DND-41 (cell line): ENCODE results near the gene SORT1.

Experiments
- ATAC-seq: fragments of 200-7000 bp; cut with Tn5 transposase; 3 replicates; pipeline ENCODE4 v1.9.1; 2021; ENCODE audit warnings: low read depth; ENCODE audit not compliant: insufficient read depth
- DNase-seq: peaks from one replicate; pipeline ENCODE4 v3.0.0-alpha.2; 2020
- H2AFZ ChIP-seq: 2 replicates; pipeline ENCODE4 v1.6.0; 2012; ENCODE audit warnings: low read depth, low read length
- H3K27ac ChIP-seq: 2 replicates; pipeline ENCODE4 v1.5.1; 2012; ENCODE audit warnings: low read length, inconsistent platforms
- H3K27me3 ChIP-seq: fragments of 200-600 bp; sonication (generic); 2 replicates; pipeline ENCODE4 v1.6.0; 2012; ENCODE audit warnings: low read length, mild to moderate bottlenecking, inconsistent platforms; ENCODE audit not compliant: insufficient read depth, poor library complexity
- H3K36me3 ChIP-seq: 2 replicates; pipeline ENCODE4 v1.5.1; 2012; ENCODE audit warnings: low read length, inconsistent platforms; ENCODE audit not compliant: insufficient read depth
- H3K4me1 ChIP-seq: 2 replicates; pipeline ENCODE4 v1.5.1; 2012; ENCODE audit warnings: mild to moderate bottlenecking, low read length; ENCODE audit not compliant: insufficient read depth
- H3K4me2 ChIP-seq: 2 replicates; pipeline ENCODE4 v1.6.0; 2012; ENCODE audit warnings: mild to moderate bottlenecking, moderate library complexity, low read length, inconsistent platforms; ENCODE audit not compliant: insufficient read depth
- H3K4me3 ChIP-seq, 2 experiments: fragments of 200-600 bp in 1 of 2; shearing (Covaris generic) in 1 of 2; 2 replicates each; pipeline ENCODE4 v1.5.1; 2012 to 2016; ENCODE audit warnings: inconsistent platforms in 2 of 2, low read length in 2 of 2, mild to moderate bottlenecking in 2 of 2, low read depth in 1 of 2, moderate library complexity in 1 of 2
- H3K79me2 ChIP-seq: 2 replicates; pipeline ENCODE4 v1.6.0; 2012; ENCODE audit warnings: low read length, inconsistent platforms; ENCODE audit not compliant: insufficient read depth
- H3K9ac ChIP-seq: 2 replicates; pipeline ENCODE4 v1.6.0; 2012; ENCODE audit warnings: low read depth, mild to moderate bottlenecking, inconsistent platforms, low read length, moderate library complexity
- H3K9me3 ChIP-seq: 2 replicates; pipeline ENCODE4 v1.5.1; 2012; ENCODE audit warnings: low read length, moderate library complexity, mild to moderate bottlenecking, inconsistent platforms; ENCODE audit not compliant: insufficient read depth, severe bottlenecking
- H4K20me1 ChIP-seq: 2 replicates; pipeline ENCODE4 v1.6.0; 2012; ENCODE audit warnings: low read length; ENCODE audit not compliant: insufficient read depth
- EZH2 ChIP-seq: IDR thresholded peaks from 3 replicates; pipeline ENCODE4 v1.6.1; 2012; ENCODE audit warnings: borderline replicate concordance, low read depth, mild to moderate bottlenecking, moderate library complexity, low read length, inconsistent platforms; ENCODE audit not compliant: severe bottlenecking
- TF ChIP-seq, protein P1 (sequence below): IDR thresholded peaks from 2 replicates; pipeline ENCODE4 v1.5.1; 2012; ENCODE audit warnings: borderline replicate concordance, low read length, moderate library complexity, mild to moderate bottlenecking; ENCODE audit not compliant: poor library complexity, severe bottlenecking; ENCODE audit errors: extremely low read depth

Gene SORT1

GRCh38 chr1:109361069-109361468, 36.6 kb downstream of the SORT1 start:
- no peaks in the 10 kb centered on the region for H4K20me1 ChIP-seq
- H3K4me1 ChIP-seq: no peaks in the 10 kb centered on the region
- no peaks in the 10 kb centered on the region for H3K9me3 ChIP-seq
- H2AFZ ChIP-seq: no peak overlapping the region
- no peak overlapping the region for H3K4me2 ChIP-seq
- no peak overlapping the region for H3K27ac ChIP-seq
- no peak overlapping the region for H3K4me3 ChIP-seq
- DNase-seq (no peak), ATAC-seq (no peak)
- no peaks in the 10 kb centered on the region for H3K27me3 ChIP-seq
- TF ChIP-seq EZH2: no peak
- TF ChIP-seq, protein P1, sequence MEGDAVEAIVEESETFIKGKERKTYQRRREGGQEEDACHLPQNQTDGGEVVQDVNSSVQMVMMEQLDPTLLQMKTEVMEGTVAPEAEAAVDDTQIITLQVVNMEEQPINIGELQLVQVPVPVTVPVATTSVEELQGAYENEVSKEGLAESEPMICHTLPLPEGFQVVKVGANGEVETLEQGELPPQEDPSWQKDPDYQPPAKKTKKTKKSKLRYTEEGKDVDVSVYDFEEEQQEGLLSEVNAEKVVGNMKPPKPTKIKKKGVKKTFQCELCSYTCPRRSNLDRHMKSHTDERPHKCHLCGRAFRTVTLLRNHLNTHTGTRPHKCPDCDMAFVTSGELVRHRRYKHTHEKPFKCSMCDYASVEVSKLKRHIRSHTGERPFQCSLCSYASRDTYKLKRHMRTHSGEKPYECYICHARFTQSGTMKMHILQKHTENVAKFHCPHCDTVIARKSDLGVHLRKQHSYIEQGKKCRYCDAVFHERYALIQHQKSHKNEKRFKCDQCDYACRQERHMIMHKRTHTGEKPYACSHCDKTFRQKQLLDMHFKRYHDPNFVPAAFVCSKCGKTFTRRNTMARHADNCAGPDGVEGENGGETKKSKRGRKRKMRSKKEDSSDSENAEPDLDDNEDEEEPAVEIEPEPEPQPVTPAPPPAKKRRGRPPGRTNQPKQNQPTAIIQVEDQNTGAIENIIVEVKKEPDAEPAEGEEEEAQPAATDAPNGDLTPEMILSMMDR: no peak
- peaks cover 15% of the 10 kb centered on the region for H3K36me3 ChIP-seq
- no peak overlapping the region for H3K9ac ChIP-seq
- no peaks in the 10 kb centered on the region for H3K79me2 ChIP-seq

DNA sequence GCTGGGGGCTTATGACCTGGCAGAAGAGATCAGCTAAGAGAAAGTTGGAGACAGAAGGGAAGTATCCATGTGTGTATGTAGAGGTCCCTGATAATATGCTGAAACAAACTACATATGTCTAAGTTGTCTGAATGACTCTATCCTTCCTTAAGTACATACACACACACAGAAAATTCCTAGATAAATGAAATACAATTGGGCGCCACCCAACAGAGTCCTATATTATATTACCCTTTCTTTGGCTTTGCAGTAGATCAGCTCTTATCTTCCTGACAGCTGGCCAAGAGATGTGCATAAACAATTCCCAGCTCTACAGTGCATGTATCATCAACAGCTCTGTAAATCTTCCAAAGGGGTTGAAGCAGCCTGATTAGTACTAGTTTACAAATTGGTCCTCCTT, 40.1 kb downstream of the SORT1 start:
- Histone ChIP-seq H3K9me3 (no peaks in the 10 kb centered on the region), H3K27me3 (no peaks in the 10 kb centered on the region), H3K4me2 (no peak overlapping the region), H3K4me1 (no peaks in the 10 kb centered on the region), H3K36me3 (peaks cover 14% of the 10 kb centered on the region; the same call in 1 of the 2 replicates), H3K27ac (no peak overlapping the region), H3K79me2 (no peaks in the 10 kb centered on the region), H3K9ac (no peak overlapping the region), H3K4me3 (no peak overlapping the region), H4K20me1 (no peaks in the 10 kb centered on the region), H2AFZ (no peak overlapping the region)
- ATAC-seq (no peak), DNase-seq (no peak)
- TF ChIP-seq EZH2: no peak
- TF ChIP-seq, protein P1: no peak

DNA sequence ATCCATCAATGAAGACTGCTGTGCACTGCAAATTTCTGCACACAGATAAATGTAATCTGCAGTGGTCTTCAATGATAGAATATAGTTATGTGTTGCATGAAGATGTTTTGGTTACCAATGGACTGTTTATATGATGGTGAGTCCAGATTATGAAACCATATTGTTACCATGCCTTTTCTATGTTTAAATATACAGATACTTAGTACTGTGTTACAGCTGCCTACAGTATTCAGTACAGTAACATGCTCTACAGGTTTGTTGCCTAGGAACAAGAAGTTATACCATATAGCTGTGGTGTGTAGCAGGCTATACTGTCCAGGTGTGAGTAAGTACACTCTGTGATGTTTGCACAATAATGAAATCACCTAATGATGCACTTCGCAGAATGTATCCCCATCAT, 40.8 kb downstream of the SORT1 start:
- ATAC-seq (no peak), DNase-seq (no peak)
- Histone ChIP-seq H3K27ac (no peak overlapping the region), H3K4me2 (no peak overlapping the region), H3K79me2 (no peaks in the 10 kb centered on the region), H3K4me3 (no peak overlapping the region), H3K4me1 (no peaks in the 10 kb centered on the region), H2AFZ (no peak overlapping the region), H3K9me3 (no peaks in the 10 kb centered on the region), H4K20me1 (no peaks in the 10 kb centered on the region), H3K36me3 (peaks cover 20% of the 10 kb centered on the region; the same call in 1 of the 2 replicates), H3K9ac (no peak overlapping the region), H3K27me3 (no peaks in the 10 kb centered on the region)
- TF ChIP-seq EZH2: no peak
- TF ChIP-seq, protein P1: no peak

DNA sequence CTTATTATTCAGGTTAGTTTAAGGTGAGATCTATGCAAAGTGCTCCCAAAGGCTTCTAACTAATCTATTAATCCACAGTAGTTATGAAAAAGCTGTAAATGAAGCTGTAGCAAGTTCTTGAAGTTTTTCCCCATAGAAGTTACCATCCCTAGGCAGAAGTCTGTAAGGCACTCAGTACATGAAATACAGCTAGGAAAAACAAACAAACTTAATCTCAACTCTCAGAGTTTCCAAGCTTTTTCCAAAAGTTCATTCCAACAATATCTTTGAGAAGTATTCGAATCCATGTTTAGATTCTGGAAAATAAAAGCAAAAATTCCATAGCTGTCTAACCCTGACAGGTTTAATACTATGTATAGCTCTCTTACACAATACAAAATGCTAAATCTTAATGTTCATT, 41.2 kb downstream of the SORT1 start:
- TF ChIP-seq, protein P1: no peak
- no peak for TF ChIP-seq EZH2
- H3K36me3 ChIP-seq: peaks cover 24% of the 10 kb centered on the region
- ATAC-seq (no peak), DNase-seq (no peak)
- no peaks in the 10 kb centered on the region for H3K79me2 ChIP-seq
- H3K9ac ChIP-seq: no peak overlapping the region
- H4K20me1 ChIP-seq: no peaks in the 10 kb centered on the region
- H3K27me3 ChIP-seq: no peaks in the 10 kb centered on the region
- H3K4me3 ChIP-seq: no peak overlapping the region
- H3K4me2 ChIP-seq: no peak overlapping the region
- no peak overlapping the region for H2AFZ ChIP-seq
- no peak overlapping the region for H3K27ac ChIP-seq
- no peaks in the 10 kb centered on the region for H3K4me1 ChIP-seq
- H3K9me3 ChIP-seq: no peaks in the 10 kb centered on the region
